HFF-Myc (cell line): ENCODE data around the gene TEX13D.

ENCODE experiments used
- DNase-seq: peaks from one replicate; pipeline ENCODE4 v3.0.0-alpha.2; 2011; ENCODE audit warnings: low read depth; ENCODE audit errors: extremely low read depth
- H3K4me3 ChIP-seq: replicated peaks from 2 replicates; pipeline ENCODE4 v1.5.1; 2011; ENCODE audit warnings: low read depth, mild to moderate bottlenecking, control low read depth, low read length
- TF ChIP-seq, protein P1 (sequence below): IDR thresholded peaks from 2 replicates; pipeline ENCODE4 v1.5.1; 2012; ENCODE audit warnings: mild to moderate bottlenecking, low read depth, low read length, control low read depth; ENCODE audit errors: missing control alignments

The TEX13D gene

DNA sequence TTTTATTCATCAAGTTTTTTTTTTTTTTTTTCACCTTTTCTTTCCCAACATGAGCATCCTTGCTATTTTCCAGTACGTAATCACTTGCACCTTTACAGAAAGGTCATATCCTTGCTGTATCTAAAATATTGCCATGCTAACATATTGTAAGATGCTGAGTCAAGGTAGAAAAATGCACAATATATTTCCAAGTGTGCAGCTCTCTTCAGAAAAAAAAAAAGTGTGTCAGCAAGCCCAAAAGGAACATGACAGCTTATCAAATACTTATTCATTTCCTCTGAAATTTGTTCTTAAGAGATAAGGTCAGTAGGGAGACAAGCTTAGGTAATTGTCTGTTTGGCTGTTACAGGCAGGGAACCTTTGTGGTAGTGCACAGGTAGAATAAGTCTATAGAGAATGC lies 40.9 kb downstream of the TEX13D start:
- H3K4me3 ChIP-seq, result no peak overlapping the region
- TF ChIP-seq, protein P1, sequence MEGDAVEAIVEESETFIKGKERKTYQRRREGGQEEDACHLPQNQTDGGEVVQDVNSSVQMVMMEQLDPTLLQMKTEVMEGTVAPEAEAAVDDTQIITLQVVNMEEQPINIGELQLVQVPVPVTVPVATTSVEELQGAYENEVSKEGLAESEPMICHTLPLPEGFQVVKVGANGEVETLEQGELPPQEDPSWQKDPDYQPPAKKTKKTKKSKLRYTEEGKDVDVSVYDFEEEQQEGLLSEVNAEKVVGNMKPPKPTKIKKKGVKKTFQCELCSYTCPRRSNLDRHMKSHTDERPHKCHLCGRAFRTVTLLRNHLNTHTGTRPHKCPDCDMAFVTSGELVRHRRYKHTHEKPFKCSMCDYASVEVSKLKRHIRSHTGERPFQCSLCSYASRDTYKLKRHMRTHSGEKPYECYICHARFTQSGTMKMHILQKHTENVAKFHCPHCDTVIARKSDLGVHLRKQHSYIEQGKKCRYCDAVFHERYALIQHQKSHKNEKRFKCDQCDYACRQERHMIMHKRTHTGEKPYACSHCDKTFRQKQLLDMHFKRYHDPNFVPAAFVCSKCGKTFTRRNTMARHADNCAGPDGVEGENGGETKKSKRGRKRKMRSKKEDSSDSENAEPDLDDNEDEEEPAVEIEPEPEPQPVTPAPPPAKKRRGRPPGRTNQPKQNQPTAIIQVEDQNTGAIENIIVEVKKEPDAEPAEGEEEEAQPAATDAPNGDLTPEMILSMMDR, result no peak
- DNase-seq, result no peak

DNA sequence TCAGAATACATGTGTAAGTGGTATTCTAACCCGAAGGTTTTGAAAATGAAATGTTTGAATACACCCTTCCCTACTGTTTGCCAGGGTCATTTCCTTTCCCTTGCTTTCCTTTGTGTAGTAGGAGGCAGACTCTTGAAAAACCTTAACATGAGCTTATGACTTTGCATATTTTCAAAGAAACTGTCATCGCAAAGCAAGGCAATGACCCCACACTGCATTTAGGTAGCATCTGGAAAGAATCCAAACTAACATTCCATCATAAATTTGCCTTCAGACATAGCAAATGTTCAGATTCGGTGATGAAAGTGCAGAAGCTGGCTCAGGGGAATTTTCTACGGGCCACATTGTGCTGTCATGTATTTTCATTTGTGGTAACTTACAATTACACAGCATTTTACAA lies 46.2 kb downstream of the TEX13D start:
- no peak overlapping the region for H3K4me3 ChIP-seq
- TF ChIP-seq, protein P1, result no peak
- DNase-seq, result no peak

DNA sequence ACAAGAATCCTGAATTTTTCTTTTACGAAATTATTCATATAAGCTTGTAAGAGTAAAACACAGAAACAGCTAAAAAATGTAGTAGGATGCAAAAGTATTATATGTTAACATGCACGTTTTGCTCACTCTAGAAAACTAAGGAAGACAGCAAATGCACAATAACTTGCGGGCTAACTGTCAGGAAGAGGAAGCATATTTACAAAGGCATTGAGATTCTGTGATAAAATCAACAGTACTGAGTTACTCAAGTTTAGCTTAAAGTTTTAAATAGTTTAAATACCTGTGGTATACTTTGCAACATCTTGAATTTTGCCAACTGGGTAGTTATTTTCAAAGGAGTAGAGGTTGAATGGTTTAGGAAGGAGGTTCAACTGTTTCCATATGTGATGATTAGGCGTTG lies 50.9 kb downstream of the TEX13D start:
- H3K4me3 ChIP-seq, result no peak overlapping the region
- DNase-seq, result no peak
- TF ChIP-seq, protein P1, result no peak

DNA sequence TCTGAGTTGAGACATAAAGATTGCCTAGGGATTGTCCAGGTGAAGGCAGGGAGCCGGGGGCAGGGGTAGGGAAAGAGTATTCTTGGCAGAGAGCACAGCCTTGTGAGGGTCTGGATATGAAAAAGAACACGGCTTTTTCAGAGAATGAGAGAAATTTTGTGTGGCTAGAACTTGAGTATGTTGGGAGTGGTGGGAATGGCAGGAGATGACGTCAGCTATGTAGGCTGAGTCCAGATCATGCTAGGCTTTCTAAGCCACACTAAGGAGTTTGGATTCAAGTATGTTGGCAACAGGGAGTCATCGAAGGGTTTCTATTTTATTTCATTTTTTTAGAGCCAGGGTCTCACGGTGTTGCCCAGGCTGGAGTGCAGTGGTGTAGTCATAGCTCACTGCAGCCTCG lies 53.9 kb downstream of the TEX13D start:
- TF ChIP-seq, protein P1, result no peak
- no peak for DNase-seq

More for the DNA sequence above, 53.9 kb downstream of the TEX13D start:
- no peak overlapping the region for H3K4me3 ChIP-seq
